GM18519 (cell line): ENCODE results near the gene GLUL.

Experiments
- ATAC-seq: cut with Tn5 transposase; IDR thresholded peaks from one replicate; pipeline ENCODE4 v1.9.1; 2021; ENCODE audit warnings: mild to moderate bottlenecking, moderate library complexity; ENCODE audit not compliant: unreplicated experiment, low FRiP score

GLUL gene

GRCh38 chr1:182332261-182333060 is 59.1 kb downstream of the GLUL start:
- no peak for ATAC-seq
